ENCODE results near the gene PRMT3.
"Not testable (repeated sequence)": the region's sequence is repeated elsewhere in the genome, so short reads cannot be mapped to it uniquely, and the experiment has no call there.

PRMT3 gene

DNA sequence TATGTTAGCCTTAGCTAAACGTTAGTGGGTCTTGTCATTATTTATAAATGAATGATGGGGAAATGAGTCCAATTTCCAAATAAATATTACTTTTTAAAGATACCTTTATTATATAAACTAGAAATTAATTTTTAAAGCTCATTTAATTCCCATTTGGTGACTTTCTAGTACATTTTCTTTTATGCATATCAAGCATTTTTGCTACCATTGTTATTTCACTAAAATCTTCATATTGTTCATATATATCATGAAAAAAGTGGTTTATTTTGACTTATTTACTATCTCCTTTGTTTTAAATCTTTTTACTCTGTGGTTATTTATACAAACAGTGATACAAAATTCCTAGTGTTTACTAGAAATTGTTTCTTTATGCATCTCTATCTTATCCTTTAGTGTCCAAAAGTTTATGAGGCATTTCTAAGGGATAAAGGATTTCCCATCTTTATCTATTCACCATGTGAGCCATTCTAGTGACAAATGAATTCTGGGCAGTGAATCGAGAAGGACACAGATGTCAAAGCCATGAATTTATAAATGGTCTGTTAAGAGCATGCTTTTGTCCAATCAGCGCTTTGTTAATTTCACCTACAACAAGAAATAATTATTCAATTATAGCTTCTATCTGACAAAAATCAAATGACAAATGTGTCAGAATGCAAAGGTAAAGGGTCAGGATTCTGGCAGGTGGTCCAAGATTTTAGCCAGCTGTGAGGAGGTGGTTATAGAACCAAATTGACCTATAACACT, 70.6 kb downstream of the PRMT3 start:
- DNase-seq: no peak

DNA sequence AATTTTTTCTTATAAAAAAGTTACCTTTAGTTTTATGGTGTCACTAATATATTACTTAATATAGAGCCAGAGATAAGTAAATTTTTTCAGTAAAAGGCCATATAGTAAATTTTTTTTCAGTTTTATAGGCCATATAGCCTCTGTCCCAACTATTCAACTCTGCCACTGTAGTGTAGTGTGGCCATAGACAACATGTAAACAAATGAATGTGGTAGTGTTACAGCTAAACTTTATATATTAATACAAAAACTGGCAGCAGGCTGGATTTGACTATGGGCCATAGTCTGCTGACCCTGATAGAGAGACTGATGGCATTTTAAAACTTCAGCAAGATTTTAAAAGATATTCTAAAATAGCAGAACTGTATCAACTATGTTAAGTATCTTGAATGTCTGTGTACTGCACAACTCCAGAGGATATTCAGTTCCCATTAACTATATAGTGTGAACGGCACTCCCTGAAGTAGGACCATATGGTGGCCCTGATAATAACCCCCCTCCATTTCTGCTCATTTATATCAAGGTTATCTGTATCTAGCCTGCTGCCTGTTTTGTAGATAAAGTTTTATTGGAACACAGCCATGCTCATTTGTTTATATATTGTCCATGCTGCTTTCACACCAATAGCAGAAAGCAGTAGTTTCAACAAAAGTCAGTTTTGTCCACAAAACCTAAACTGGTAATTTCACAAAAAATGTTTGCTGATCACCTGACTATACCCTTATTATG, 71.6 kb downstream of the PRMT3 start:
- no peak for DNase-seq

DNA sequence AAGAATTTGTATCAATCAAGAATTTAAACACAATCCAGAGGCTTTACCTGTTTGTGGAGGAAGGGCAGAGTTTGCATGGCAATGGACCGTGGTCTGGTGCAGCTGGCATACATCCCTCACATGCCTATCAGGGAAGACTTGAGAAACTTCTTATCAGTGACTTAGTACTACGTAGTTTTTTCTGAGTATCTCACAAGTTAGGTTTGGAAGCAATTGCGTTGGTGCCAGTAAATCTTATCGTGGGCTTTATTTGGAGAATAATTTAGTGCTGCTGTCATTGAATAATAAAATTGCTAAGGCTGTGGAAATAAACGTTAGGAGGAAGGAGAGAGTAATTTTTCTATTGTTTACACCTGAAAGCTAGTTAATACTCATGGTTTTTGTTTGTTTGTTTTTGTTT, 72.3 kb downstream of the PRMT3 start:
- DNase-seq: no peak

DNA sequence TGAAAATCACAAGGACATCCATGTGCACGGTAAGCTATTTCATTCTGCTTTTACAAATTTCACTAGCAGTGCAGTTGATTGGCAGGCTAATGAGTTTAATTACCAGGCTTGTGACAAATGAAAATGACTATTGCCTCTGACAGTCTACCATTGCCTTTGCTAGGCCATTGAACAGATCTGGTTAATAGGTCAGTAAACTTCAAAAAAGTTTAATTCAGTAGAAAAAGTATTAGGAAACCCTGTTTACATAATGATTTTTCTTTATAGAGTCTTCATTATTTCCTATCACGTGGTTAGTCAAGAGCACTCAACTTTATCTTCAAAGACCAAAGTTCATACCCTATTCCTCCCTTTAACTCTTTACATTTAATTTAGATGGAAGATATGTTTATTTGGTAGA, 77.0 kb downstream of the PRMT3 start:
- DNase-seq: no peak

DNA sequence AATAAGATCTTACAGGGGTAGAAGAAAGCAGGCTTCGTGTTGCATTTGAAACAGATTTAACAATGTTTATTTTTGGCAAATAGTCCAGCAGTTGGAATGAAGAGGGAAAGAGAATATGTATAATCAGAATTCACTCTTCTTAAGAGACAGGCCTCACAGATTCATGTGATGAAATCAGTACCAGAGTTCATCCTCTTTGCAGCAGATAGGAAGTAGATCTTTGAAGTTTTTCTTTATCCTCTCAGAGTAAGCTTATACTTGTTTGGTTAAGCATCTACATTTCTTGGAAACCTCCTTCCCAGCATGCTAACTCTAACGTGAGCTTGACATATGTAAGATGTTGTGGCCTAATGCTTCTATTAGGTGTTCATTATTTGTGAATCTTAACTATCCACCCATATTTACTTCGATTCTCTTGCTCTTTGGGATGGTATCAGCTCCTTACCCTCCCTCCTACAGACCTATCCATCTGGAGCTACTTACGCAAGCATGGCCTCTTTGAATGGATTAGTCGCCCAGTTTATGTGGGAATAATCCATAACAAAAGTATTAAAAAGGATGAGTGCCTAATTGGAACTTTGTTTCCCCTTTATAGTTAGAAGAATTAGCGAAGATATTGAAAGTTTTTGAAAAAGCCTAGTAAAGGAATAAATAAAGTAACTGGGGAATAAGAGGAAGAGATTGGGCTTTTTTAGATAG, 80.1 kb downstream of the PRMT3 start:
- no peak for DNase-seq

DNA sequence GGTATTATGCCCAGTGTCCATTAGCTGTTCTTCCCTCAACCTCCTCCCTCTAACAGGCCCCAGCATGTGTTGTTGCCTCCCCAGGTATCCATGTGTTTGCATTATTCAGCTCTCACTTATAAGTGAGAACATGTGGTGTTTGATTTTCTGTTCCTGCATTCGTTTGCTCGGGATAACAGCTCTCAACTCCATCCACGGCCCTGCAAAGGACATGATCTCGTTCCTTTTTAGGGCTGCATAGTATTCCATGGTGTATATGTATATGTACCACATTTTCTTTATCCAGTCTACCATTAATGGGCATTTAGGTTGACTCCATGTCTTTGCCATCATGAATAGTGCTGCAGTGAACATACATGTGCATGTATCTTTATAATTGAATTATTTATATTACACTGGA, 82.8 kb downstream of the PRMT3 start:
- no peak for DNase-seq

DNA sequence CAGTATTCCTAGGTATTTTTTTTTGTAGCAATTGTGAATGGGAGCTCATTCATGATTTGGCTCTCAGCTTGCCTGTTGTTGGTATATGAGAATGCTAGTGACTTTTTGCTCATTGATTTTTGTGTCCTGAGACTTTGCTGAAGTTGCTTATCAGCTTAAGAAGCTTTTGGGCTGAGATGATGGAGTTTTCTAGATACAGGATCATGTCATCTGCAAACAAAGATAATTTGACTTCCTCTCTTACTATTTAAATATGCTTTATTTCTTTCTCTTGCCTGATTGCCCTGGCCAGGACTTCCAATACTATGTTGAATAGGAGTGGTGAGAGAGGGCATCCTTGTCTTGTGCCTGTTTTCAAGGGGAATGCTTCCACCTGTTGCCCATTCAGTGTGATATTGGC, 84.4 kb downstream of the PRMT3 start:
- not testable (repeated sequence) for DNase-seq

DNA sequence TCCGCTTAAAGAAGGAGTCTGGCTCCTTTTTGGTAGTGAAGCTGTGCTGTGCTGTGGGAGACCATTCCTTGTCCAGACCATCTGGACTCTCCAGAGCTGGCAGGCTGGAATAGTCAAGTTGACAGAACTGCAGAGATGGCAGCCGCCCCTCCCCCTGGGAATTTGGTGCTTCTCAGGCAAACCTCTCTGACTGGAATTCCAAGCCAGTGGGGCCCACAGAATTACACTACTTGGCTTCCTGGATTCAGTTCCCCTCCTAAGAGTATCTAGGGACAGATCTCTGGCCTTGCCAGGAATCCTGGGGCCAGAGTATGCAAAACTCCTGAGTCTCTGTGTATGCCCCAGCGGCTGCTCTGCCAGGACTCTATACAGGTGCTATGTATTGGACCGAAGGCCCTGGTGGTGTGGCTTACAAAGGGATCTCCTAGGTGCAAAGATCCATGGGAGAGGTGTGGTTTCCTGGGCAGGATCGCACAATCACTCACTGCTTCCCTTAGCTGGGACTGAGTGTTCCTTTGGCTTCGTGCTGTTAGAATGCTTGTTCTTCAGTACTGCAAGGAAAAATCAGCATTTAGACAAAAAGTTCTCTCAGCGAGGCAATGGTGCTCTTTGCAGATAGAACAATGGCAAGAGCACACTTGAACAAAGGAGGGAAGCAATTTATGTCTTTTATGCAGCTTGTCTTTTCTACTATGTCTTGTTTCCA, 86.8 kb downstream of the PRMT3 start:
- DNase-seq: no peak

DNA sequence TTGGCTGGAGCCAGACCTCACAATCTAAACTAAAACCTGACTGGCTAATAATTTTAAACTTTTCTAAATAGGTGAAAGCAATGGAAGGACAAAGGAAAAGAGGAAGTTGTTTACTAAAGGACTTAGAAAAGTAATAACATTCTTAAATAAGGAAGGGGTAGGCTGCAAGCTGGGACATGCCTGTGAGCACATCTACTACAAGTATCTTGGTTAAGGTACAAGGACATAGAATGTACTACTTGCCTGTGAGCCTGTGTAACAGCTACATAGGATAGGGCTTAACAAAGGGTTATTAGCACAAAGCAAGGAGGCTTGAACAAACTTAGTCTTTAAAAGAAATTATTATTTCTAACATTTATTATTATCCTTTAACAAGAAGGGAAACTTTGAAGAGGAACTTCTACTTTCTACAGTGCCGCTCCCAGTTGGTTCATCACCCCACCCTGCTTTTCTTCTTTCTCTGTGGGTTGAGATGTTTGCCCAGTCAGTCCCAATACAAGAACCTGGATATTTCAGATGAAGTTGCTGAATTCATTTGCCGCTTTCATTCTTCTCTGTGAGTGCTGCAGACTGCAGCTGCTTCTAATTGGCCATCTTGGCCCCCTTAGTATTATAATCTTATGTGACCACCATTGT, 87.5 kb downstream of the PRMT3 start:
- DNase-seq: no peak

DNA sequence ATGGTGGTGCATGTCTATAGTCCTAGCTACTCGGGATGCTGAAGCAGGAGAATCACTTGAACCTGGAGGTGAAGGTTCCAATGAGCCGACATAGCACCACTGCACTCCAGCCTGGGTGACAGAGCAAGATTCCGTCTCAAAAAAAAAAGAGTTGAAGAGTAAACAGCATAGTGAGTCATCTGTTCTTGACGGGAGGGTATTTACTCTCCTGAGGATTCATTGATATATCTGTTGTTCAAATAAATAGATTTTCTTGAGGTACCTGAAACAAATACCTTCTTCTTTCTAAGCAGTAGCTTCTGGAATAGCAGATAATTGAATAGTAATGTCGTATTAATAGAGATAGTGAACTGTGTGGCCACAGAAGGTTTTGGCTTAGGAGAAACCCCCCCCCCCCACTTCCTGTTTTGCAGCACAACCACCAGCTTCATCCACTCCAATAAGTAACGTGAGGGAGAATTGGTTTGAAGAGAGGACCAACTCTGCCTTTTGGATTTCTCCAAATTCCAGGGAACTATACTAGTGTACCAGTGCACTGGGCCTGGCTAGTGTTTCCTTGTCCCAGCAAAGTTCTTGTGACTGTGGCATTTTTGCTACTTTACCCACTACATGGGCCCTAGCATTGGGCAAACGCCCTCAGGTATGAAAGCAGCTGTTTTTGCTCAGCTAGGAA, 90.0 kb downstream of the PRMT3 start:
- no peak for DNase-seq

DNA sequence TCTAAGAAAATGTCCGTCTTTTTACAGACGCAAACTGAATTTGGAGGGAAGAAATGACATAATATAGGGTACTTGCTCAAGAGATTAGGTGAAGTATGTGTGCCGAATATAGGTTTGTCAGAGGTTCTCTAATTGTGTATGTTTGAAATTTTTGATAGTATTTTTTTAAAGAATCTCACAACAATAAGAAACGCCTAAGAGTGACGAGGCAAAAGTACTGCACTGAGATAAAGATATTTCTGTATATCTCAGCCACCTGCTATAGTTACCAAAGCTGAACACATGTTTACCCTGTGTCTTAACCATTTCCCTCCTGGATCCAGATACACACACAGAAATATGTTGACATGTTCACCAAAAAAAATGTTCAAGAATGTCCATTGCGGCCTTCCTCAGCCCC, 92.0 kb downstream of the PRMT3 start:
- DNase-seq: no peak

DNA sequence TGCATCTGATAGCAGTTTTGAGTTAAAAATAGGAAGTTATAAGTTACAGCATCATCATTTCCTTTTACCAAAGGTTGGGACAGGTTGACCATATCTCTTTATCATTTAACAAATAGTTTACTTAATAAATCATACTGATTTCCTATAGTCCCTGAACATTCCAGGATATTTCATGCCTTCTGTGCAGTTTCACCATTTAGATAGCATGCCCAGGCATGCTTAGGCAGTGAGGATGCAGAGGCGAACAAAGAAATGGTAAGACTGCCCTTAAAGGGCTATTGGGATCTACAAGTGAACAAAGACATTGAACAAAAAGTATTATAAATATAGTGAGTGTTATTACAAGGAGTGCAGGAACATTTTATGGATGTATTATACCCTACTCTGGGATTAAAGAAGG, 96.4 kb downstream of the PRMT3 start:
- no peak for DNase-seq

DNA sequence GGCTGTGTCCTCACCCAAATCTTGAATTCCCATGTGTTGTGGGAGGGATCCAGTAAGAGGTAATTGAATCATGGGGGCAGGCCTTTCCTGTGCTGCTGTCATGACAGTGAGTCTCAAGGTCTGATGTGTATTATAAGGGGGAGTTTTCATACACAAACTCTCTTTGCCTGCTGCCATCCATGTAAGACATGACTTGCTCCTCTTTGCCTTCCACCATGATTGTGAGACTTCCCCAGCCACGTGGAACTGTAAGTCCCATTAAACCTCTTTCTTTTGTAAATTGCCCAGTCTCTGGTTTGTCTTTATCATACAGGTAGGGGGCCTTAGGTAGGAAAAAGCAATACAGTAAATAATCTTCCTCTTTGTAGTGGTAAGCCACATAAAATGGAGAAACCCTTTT, 96.9 kb downstream of the PRMT3 start:
- DNase-seq: not testable (repeated sequence)

DNA sequence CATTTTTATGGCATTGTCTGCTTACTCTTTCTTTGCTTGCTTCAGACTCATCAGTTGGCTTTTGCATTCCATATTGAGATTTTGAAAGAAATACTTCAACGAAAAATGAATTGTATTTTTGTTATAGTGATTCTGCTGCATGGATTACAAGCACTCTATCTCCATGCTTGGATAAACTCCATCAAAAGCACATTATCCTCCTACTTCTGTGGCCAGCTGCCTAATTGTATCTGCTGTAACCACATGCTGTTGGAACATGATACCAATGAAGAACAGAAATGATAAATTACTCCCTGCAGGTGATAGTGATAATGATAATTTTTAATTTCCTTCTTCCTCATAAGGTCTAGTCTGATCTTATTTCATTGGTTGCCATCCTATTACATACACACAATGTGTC, 100.8 kb downstream of the PRMT3 start:
- no peak for DNase-seq

DNA sequence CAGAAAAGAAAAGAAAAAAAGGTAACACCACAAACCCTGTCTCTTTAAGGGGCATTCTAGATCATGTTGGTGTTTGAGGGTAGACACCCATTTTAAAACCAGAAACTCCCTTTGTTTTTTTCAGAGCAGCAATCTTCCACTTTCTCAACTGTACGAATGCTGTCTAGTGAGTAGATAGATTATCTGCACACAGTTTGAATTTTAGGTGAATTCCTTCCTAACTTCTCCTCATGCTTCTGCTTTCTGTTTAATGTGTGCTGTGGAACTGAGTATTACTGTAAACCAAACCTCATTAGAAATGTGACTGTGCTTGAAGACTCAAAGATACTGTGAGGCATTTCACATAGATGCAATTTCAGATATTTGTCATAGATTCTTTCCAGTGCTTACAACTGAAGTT, 102.4 kb downstream of the PRMT3 start:
- no peak for DNase-seq

DNA sequence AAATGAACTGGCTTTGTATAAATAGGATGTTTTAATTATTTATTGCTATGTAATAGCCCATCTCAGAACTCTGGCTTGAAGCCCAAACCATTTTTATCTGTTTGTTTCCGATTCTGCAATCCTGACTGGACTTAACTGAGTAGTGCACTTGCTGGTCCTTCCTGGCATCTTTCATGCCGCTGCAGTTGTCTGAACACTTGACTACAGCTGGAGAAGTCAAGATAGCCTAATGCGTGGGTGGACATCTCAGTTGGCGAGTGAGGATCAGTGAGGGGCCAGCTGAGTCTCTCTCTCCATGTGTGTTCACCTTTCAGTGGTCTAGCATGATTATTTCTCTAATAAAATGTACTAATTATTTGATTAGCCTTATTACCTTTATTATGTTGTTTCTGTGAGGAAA, 105.8 kb downstream of the PRMT3 start:
- DNase-seq: no peak

DNA sequence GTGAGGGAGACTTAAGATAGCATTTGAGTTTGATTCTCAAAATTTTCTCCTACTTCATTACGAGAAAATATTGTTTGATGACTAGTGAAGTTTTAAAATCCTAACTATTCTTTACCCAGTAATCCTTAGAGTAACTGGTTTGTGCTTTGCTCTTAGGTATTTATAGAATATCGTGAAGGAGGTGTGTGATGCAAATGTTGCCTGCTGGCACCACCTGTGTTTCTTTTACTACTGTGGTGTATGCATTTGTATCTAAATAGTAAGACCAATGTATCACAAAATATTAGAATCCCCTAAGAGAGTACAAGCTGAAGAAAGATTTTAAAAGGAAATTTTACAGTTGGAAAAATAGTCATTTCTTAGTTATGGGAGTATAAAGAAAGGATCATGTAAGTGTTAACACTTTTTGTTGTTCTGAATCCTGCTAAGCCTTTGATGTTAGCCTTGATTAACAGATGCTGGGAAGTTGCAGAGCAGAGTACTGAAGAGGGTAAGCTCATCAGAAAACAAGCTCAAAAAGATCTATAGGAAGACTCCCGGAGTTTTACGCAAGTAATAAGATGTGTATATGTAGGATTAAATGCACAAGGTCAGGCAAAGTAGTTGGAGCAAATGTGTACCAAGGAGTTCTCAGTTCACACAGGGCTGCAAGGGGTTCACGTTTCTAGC, 109.7 kb downstream of the PRMT3 start:
- DNase-seq: no peak

DNA sequence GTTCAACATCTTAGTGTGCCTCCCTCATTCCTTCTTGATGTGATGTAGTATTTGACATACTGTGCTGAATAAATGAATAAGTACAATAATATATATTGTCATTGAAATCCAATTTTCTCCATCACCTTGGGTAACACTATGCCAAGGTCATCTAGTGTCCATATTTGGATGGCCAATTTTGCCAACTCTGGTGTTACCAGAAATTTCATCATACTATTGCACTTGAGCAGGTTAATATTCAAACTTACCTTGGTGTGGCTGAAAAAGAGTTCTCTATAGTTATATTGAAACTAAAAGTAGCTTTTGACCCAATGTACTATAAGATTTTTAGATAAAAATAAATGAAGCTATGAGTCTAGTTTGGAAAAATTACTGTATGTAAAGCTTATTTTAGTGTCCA, 113.7 kb downstream of the PRMT3 start:
- no peak for DNase-seq

DNA sequence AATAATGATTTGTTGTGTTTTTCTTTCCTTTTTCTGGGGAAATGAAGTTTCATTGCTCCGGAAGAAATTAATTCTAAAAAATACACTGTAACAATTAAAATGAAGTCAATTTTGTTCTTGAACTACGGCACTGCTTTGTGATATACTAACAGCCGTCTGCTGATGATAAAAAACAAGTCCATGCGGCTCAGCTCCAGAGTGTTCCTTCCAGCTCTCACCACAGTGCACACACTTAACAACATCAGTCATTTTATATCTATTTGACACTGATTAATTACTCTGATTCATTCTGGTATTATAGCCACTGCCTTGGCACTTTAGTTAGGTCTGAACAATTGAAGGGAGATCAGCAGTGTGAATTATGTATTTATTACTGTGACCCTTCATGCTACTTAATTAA, 114.5 kb downstream of the PRMT3 start:
- DNase-seq: no peak

DNA sequence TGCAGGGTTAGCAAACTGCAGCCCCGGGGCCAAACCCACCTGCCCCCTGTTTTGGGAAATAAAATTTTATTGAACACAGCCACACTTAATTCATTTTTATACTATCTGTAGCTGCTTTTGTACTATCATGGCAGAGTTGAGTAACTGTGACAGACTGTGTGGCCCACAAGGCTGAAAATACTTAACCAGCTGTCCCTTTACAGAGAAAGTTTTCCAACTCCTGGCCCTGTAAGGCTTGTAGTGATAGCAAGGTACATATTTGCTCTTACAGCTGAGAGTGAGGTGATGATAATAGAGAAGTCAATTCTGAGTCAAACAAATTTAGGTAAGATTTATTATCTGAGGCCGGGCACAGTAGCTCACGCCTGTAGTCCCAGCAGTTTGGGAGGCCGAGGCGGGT, 124.5 kb downstream of the PRMT3 start:
- no peak for DNase-seq

DNA sequence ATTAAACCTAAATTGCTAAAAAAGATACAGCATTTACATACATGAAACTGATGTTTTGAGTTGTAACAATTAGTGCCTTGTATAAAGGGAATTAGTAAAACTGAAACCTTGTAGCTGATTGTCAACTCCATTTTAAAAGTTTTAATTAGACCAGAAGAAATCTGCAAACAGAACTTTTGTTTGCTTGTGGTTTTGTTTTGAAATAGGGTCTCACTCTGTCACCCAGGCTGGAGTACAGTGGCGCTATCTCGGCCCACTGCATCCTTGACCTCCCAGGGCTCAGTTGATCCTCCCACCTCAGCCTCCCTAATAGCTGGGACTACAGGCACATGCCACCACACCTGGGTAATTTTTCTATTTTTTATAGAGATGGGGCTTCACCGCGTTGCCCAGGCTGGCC, 125.4 kb downstream of the PRMT3 start:
- no peak for DNase-seq

DNA sequence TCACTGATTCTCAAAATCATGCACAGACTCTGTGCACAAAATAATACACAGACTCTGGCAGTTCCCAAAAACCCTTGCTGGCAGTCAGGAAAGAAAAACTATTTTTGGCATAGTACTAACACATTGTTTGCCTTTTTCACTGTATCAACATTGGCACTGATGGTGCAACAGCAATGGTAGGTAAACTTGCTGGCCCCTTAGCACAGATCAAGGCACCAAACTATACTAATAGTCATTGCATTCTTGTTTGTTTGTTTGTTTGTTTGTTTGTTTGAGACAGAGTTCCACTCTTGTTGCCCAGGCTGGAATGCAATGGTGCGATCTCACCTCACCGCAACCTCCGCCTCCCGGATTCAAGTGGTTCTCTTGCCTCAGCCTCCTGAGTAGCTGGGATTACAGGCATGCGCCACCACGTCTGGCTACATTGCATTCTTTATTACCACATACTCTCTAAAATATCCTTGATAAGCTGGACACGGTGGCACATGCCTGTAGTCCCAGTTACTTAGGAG, 130.9 kb downstream of the PRMT3 start:
- no peak for DNase-seq

All from activated T-cell treated with anti-CD3 and anti-CD28 coated beads for 4 hours (primary cell).